H54 (cell line): ENCODE measurements around the gene DEK.
"Not testable (repeated sequence)": the region's sequence is repeated elsewhere in the genome, so short reads cannot be mapped to it uniquely, and the experiment has no call there.

Source experiments
- DNase-seq: peaks from one replicate; pipeline ENCODE4 v3.0.0; 2011; ENCODE audit warnings: low spot score, mixed read lengths; ENCODE audit not compliant: insufficient read length
- FAIRE-seq: peaks from 3 replicates; lab custom pipeline; 2011; peaks lifted over from hg19 to GRCh38; lab: Jason Lieb, UNC
- POLR2A ChIP-seq: IDR thresholded peaks from 2 replicates; pipeline ENCODE4 v1.6.1; 2011; ENCODE audit warnings: low read depth, mild to moderate bottlenecking, low read length

Gene DEK, protein sequence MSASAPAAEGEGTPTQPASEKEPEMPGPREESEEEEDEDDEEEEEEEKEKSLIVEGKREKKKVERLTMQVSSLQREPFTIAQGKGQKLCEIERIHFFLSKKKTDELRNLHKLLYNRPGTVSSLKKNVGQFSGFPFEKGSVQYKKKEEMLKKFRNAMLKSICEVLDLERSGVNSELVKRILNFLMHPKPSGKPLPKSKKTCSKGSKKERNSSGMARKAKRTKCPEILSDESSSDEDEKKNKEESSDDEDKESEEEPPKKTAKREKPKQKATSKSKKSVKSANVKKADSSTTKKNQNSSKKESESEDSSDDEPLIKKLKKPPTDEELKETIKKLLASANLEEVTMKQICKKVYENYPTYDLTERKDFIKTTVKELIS

DNA sequence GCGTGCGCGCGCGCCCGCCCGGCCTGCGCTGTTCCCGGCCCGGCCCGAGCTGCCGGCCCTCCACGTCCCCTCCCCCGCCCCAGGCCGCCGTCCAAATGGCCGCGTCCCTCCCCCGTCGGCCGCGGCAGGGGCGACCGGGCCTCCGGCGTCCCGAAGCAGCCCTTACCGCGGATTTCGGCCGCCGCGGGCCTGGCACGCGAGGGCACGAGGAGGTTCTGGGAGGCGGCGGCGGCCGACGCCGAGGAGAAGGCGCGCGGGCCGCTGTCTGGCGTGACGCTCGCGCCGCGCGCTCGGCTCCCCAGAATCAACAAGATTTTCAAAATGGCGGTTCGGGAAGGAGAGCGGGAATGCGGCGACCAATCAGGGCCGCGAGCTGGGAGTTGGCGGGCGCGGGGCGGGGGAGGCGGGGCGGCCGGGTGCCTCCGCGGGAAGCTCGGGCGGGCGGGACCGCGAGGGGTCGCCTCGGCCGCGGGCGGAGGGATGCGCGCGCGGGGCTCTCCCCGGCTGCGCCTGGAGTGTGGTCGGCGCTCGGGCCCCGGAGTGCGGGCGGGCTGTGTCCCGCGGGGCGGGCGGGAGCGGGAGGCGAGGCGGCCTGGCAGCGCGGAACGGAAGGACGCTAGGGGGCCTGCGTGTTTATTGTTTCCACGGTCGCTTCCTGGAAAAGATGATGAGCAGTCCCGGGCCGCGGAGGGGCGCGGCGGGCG lies at the start of gene DEK:
TSS of gene DEK (minus strand) at position 312 of the 704 bp plus-strand sequence. CDS start 543 bp downstream, outside the sequence.
- FAIRE-seq (no peak), DNase-seq (peak; percentile 76)
- 0 out of 2 replicates have a peak, but pooled peaks have one; percentile 19 for TF ChIP-seq POLR2A

- FAIRE-seq (peak; percentile 6), DNase-seq (no peak)
- no peak for TF ChIP-seq POLR2A
Observed at GRCh38 chr6:18312368-18312767, 48.0 kb upstream of the DEK start.

GRCh38 chr6:18310010-18310409 lies 45.7 kb upstream of the DEK start:
- not testable (repeated sequence) for FAIRE-seq, DNase-seq

DNA sequence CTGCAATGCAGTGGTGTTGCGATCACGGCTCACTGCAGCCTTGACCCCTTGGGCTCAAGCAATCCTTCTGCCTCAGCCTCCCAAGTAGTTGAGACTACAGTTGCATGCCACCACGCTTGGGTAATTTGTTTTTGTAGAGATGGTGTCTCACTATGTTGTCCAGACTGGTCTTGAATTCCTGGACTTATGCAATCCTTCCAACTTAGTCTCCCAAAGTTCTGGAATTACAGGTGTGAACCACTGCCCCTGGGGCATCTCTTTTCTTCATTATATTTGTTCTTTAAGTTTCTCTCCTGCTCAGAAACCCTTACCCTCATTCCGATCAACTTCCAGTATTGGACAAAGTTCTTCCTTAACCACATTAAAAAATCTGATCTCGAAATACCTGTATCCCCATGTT lies 44.7 kb upstream of the DEK start:
- DNase-seq = no peak
- no peak for TF ChIP-seq POLR2A
- no peak for FAIRE-seq

DNA sequence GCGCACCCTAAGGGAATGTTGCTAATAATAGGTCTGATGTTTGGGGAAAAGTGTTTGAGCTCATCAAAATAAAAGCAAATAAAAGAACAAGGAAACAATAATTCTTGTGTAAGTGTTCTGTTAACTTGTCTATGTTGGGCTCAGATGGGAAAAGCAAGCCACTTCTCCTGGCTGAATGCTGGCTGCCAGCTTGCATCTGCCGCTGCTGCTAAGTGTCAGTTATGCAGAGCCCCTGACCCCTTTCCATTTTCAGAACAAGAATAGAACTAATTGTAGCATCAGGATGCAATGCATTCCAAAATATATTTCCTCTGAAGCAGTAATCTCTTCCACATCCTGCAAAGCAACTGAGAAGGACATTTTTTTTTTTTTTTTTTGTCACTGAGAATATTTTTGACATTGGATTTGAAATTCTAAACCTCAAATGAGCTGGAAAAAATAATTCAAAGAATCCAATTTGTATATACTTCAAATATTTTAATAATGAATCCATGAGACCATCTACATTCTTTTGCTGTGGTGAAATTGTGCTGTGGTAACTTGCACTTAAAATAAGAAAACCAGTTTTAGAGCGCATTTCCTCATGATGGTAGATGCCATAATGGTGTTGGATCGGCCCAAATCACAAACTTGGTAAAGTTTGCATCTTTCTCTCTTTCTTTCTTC lies 43.9 kb upstream of the DEK start:
- DNase-seq = no peak
- FAIRE-seq = no peak
- no peak for TF ChIP-seq POLR2A

DNA sequence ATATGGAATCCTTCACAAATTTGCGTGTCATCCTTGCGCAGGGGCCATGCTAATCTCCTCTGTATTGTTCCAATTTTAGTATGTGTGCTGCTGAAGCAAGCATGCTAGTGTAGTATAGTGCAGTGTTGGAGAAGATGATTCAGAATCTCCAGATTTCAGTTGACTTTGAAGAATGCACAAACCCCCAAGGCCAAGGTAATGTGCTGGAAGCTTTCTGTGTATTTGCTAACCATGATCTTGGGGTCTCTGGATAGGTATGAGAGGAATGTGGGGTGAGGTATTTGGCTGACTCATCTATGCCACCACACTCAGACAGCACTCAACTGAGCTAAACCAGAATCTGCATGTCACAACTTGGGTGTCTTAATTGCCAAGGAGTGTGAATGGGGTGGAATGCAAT lies 42.6 kb upstream of the DEK start:
- no peak for TF ChIP-seq POLR2A
- FAIRE-seq (peak; percentile 75), DNase-seq (peak; percentile 15)

DNA sequence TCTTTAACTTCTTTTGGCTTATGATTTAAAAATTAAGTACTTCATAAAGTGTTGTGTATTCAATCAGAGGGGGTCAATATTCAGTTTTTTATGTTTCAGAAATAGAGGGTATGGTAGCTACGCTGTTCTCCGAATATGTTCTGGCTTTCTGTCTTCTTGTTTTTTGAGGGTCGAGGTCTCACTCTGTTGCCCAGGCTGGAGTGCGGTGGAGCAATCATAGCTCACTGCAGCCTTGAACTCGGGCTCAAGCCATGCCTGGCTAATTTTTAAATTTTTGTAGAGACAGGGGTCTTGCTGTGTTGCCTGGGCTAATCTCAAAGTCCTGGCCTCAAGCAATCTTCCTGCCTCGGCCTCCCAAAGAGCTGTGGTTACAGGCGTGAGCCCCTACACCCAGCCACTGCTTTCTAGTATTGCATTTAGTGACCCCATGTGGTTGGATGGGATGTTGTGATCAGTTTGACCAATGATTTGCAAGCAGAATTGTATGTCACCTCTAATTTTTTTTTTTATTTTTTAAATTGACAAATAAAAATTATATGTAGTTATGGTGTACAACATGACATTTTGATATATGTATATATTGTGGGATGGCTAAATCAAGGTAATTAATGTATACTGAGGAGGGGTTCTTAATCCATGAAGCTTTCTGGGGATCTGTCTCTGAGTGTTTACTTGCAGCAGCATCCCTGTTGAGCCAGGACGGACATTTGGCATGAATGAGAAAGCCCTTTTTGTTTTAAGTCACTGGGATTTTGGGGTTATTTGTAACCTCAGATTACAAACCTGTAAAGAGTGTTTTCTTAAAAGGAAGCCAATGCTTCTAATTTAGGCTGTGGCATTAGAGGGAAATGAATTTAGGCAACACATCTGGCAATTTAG lies 38.5 kb upstream of the DEK start:
- no peak for TF ChIP-seq POLR2A
- FAIRE-seq (no peak), DNase-seq (no peak)

DNA sequence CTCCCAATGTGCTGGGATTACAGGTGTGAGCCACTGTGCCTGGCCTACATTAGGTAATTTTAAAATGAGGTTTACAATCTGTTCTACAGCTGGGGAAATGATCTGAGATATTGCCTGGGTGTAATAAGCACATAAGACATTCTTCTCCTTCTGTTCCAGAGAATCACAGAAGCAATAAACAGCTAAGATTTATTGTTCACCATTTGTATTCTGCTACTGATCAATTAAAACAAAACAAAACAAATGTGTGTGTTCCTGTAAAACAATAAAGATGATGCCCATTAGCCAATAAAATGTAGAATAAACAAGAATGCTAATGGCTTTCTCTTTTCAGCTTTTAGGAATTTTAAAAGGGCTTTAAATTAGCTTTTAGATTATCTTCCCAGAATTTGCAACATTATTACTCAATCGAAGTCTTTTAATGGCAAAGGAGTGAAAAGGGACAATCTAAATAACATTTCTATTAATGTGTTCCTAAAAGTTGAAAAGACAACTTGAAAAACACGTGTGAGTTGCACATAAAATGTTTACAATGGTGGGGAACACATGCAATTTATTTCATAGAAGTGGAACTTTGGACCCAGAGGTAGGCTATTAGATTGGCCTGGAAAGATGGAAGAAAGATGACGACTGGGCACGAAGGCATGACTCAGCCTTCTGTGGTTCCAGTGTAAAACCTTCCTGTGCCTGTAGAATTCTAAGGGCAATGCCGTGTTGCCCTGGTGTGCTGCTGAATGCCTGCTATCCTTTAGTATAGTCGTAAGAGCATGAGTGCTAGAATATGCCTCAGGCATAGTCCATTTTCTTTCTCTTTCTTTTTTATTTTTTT lies 29.0 kb upstream of the DEK start:
- peak; percentile 50 for DNase-seq
- TF ChIP-seq POLR2A = no peak
- FAIRE-seq = peak; percentile 75

DNA sequence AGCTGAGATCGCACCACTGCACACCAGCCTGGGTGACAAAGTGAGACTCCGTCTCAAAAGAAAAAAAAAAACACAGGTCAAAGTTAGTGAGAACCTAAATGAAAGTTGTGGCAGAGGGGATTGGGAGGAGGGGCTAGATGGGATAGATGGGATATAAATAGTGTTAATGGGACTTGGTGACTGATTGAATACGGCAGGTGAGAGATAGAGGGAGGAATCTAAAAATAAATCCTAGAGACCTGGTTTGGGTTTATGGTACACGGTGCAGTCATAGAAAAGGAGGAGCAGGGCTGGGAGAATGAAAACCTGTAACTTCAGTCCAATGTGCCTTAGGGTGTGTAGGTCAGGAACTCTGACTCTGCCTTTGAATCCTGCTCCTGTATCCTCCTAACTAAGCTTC lies 25.0 kb upstream of the DEK start:
- no peak for TF ChIP-seq POLR2A
- FAIRE-seq (no peak), DNase-seq (no peak)

DNA sequence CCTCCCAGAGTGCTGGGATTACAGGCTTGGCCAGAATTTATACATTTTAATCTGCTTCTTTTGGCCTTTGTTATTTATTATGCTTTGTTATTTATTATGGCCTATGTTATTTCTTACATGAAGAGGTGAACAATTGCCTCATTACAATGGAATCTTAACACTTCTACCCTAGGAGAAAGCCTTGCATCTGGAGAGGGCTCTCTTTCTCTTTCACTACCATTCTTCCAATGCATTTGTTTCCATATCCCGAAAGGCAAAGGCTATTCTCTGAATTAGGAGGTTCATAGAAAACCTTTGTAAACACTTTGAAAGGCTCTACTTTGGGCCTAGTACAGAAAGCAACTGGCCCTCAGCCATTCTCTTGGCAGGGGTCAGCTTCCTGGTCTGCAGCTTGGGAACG lies 19.9 kb upstream of the DEK start:
- FAIRE-seq = no peak
- no peak for TF ChIP-seq POLR2A
- DNase-seq = no peak

DNA sequence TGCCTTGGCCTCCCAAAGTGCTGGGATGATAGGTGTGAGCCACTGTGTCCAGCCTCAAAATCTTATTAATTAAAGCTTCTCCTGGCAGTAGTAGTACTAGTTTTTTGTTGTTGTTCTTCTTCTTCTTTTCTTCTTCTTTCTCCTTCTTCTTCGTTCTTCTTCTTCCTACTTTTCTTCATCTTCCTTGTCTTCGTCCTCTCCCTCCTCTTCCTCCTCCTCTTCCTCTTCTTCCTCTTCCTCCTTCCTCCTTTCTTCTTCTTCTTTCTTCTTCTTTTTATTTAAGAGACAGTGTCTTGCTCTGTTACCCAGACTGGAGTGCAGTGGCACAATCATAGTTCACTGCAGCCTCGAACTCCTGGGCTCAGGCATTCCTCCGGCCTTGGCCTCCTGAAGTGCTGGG lies 17.2 kb upstream of the DEK start:
- TF ChIP-seq POLR2A = no peak
- DNase-seq (no peak), FAIRE-seq (no peak)

- FAIRE-seq = no peak
- no peak for DNase-seq
- no peak for TF ChIP-seq POLR2A
Observed at GRCh38 chr6:18280084-18280483, 15.8 kb upstream of the DEK start.
